Measurements from ENCODE around the gene TNFRSF18. TPM values are rescaled to one million over a fixed set of nuclear protein-coding genes. Genes with fewer than 3 reads are reported as not detected.

Gene TNFRSF18, protein sequence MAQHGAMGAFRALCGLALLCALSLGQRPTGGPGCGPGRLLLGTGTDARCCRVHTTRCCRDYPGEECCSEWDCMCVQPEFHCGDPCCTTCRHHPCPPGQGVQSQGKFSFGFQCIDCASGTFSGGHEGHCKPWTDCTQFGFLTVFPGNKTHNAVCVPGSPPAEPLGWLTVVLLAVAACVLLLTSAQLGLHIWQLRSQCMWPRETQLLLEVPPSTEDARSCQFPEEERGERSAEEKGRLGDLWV
- not detected in 2 replicates for polyA plus RNA-seq
- polyA minus RNA-seq, result not detected in 2 replicates

DNA sequence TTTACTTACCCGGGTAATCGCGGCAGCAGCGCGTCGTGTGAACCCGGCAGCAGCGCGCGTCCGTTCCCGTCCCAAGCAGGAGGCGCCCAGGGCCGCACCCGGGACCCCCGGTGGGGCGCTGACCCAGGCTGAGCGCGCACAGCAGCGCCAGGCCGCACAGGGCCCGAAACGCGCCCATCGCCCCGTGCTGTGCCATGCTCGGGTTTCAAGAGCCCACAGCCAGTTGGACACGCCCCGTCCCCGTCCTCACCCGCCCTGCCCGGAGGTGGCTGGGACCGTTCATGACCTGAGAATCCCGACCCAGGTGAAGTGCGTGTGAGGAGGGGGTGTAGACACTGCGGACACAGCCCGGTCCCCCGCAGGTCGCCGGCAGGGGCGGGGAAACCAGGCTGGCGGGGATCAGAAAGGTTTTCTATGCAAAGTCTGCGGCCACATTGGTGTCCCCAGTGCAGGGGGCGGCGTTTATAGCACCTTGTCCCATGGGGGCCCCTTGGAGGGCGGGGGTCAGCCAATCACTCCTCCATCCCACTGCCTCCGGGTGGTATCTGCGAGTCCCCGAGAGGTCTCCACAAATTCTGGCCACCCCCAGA lies at the start of gene TNFRSF18:
Gene TNFRSF18 (minus strand): TSS at position 217 of the 590 bp plus-strand sequence. CDS start 21 bp downstream, at position 196.
- H3F3A ChIP-seq (ENCODE audit: insufficient read depth, low read length, poor library complexity, severe bottlenecking), result no peaks in the 10 kb centered on the region
- no peaks in the 10 kb centered on the region for H3K9me3 ChIP-seq (ENCODE audit: low read length)
- TF ChIP-seq TAF1 (IDR thresholded peaks at IDR 0.05; ENCODE audit: low read depth) (no peak), MXI1 (conservative IDR thresholded peaks at IDR 0.05; ENCODE audit: poor library complexity, severe bottlenecking) (no peak), EP300 (conservative IDR thresholded peaks at IDR 0.05; ENCODE audit: poor library complexity, severe bottlenecking) (no peak), POLR2AphosphoS5 (IDR thresholded peaks at IDR 0.05) (no peak), EZH2 (IDR thresholded peaks at IDR 0.05; ENCODE audit: borderline replicate concordance, insufficient read depth, low read length, poor library complexity, severe bottlenecking) (no peak), RAD21 (conservative IDR thresholded peaks at IDR 0.05) (no peak), SMC3 (conservative IDR thresholded peaks at IDR 0.05; ENCODE audit: poor library complexity) (no peak)
- TF ChIP-seq, protein P1, sequence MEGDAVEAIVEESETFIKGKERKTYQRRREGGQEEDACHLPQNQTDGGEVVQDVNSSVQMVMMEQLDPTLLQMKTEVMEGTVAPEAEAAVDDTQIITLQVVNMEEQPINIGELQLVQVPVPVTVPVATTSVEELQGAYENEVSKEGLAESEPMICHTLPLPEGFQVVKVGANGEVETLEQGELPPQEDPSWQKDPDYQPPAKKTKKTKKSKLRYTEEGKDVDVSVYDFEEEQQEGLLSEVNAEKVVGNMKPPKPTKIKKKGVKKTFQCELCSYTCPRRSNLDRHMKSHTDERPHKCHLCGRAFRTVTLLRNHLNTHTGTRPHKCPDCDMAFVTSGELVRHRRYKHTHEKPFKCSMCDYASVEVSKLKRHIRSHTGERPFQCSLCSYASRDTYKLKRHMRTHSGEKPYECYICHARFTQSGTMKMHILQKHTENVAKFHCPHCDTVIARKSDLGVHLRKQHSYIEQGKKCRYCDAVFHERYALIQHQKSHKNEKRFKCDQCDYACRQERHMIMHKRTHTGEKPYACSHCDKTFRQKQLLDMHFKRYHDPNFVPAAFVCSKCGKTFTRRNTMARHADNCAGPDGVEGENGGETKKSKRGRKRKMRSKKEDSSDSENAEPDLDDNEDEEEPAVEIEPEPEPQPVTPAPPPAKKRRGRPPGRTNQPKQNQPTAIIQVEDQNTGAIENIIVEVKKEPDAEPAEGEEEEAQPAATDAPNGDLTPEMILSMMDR (IDR thresholded peaks at IDR 0.05; ENCODE audit: poor library complexity, severe bottlenecking), result no peak
- TF ChIP-seq, protein P2, sequence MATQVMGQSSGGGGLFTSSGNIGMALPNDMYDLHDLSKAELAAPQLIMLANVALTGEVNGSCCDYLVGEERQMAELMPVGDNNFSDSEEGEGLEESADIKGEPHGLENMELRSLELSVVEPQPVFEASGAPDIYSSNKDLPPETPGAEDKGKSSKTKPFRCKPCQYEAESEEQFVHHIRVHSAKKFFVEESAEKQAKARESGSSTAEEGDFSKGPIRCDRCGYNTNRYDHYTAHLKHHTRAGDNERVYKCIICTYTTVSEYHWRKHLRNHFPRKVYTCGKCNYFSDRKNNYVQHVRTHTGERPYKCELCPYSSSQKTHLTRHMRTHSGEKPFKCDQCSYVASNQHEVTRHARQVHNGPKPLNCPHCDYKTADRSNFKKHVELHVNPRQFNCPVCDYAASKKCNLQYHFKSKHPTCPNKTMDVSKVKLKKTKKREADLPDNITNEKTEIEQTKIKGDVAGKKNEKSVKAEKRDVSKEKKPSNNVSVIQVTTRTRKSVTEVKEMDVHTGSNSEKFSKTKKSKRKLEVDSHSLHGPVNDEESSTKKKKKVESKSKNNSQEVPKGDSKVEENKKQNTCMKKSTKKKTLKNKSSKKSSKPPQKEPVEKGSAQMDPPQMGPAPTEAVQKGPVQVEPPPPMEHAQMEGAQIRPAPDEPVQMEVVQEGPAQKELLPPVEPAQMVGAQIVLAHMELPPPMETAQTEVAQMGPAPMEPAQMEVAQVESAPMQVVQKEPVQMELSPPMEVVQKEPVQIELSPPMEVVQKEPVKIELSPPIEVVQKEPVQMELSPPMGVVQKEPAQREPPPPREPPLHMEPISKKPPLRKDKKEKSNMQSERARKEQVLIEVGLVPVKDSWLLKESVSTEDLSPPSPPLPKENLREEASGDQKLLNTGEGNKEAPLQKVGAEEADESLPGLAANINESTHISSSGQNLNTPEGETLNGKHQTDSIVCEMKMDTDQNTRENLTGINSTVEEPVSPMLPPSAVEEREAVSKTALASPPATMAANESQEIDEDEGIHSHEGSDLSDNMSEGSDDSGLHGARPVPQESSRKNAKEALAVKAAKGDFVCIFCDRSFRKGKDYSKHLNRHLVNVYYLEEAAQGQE (IDR thresholded peaks at IDR 0.05; ENCODE audit: borderline replicate concordance), result no peak
- H3K36me3 ChIP-seq (ENCODE audit: insufficient read depth, low read length), result no peaks in the 10 kb centered on the region
- no peak within 1 kb of the TSS for H3K9ac ChIP-seq (ENCODE audit: low read length)
- no peak within 1 kb of the TSS for H3K27ac ChIP-seq (ENCODE audit: low read length)
- no peak within 1 kb of the TSS for H3K4me3 ChIP-seq (ENCODE audit: low read length)
- no peak within 1 kb of the TSS for H2AFZ ChIP-seq (ENCODE audit: low read depth, low read length)
- no peaks in the 10 kb centered on the region for H3K79me2 ChIP-seq (replicated peaks; ENCODE audit: insufficient read depth, low read length)
- no peak within 1 kb of the TSS for H3K4me2 ChIP-seq (ENCODE audit: low read length)
- H4K20me1 ChIP-seq (ENCODE audit: insufficient read depth), result no peaks in the 10 kb centered on the region
- H3K9me2 ChIP-seq (ENCODE audit: insufficient read depth, low read length), result no peaks in the 10 kb centered on the region
- H3K27me3 ChIP-seq (ENCODE audit: insufficient read depth, low read depth, low read length), result peaks cover 23% of the 10 kb centered on the region

DNA sequence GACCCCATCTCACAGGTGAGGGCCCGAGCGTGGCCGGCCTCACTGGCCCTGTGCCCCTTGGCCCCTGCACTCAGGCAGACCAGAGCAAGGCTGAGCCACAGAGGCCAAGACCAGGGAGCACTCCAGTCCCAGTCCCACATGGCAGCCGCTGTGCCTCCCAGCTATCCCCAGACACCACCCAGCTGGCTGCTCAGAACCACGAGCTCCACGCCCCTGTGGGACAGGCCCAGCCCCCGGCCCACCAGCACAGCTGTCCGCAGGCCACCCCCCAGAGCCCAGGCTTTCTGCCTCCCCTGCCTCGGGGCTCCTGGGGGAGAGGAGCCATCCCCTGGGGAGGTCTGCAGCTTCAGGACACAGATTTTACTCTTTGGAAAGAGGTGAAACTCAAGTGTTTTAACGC lies 49.2 kb upstream of the TNFRSF18 start:
- Histone ChIP-seq H3K9ac (ENCODE audit: low read length) (no peak overlapping the region), H3K4me3 (ENCODE audit: low read length) (no peak overlapping the region), H3K27ac (ENCODE audit: low read length) (no peak overlapping the region), H2AFZ (ENCODE audit: low read depth, low read length) (no peak overlapping the region), H4K20me1 (ENCODE audit: insufficient read depth) (no peaks in the 10 kb centered on the region), H3K27me3 (ENCODE audit: insufficient read depth, low read depth, low read length) (no peaks in the 10 kb centered on the region), H3K4me2 (ENCODE audit: low read length) (no peak overlapping the region), H3K9me3 (ENCODE audit: low read length) (no peaks in the 10 kb centered on the region), H3K9me2 (ENCODE audit: insufficient read depth, low read length) (no peaks in the 10 kb centered on the region), H3F3A (ENCODE audit: insufficient read depth, low read length, poor library complexity, severe bottlenecking) (no peaks in the 10 kb centered on the region), H3K36me3 (ENCODE audit: insufficient read depth, low read length) (no peaks in the 10 kb centered on the region), H3K79me2 (replicated peaks; ENCODE audit: insufficient read depth, low read length) (no peaks in the 10 kb centered on the region)
- TF ChIP-seq EP300 (conservative IDR thresholded peaks at IDR 0.05; ENCODE audit: poor library complexity, severe bottlenecking) (no peak), EZH2 (IDR thresholded peaks at IDR 0.05; ENCODE audit: borderline replicate concordance, insufficient read depth, low read length, poor library complexity, severe bottlenecking) (no peak), SMC3 (conservative IDR thresholded peaks at IDR 0.05; ENCODE audit: poor library complexity) (no peak), RAD21 (conservative IDR thresholded peaks at IDR 0.05) (no peak), TAF1 (IDR thresholded peaks at IDR 0.05; ENCODE audit: low read depth) (no peak)
- TF ChIP-seq, protein P1 (IDR thresholded peaks at IDR 0.05; ENCODE audit: poor library complexity, severe bottlenecking), result no peak

Measured in neural cell (in vitro differentiated cells).